ENCODE results near the gene CNDP1. TPM values are rescaled to one million over a fixed set of nuclear protein-coding genes. Genes with fewer than 3 reads are reported as not detected.

CNDP1 gene
- total RNA-seq, 1 experiment from 2014 or later: 0.08 TPM

- no peak for DNase-seq (ENCODE audit: low read depth, low spot score)
- in situ Hi-C loops (cut with HindIII; ENCODE audit: low pct_unique_long_range_greater_than_20kb, low sequenced_read_pairs): no loop called here
Observed at GRCh38 chr18:74626049-74626874, 92.0 kb downstream of the CNDP1 start.

- in situ Hi-C loops (cut with HindIII; ENCODE audit: low pct_unique_long_range_greater_than_20kb, low sequenced_read_pairs): no loop called here
- DNase-seq (ENCODE audit: low read depth, low spot score): no peak
Observed at GRCh38 chr18:74630804-74631203, 96.5 kb downstream of the CNDP1 start.

GRCh38 chr18:74631212-74631611, 96.9 kb downstream of the CNDP1 start:
- DNase-seq (ENCODE audit: low read depth, low spot score): no peak
- in situ Hi-C loops (cut with HindIII; ENCODE audit: low pct_unique_long_range_greater_than_20kb, low sequenced_read_pairs): no loop called here

GRCh38 chr18:74631623-74632350, 97.5 kb downstream of the CNDP1 start:
- in situ Hi-C loops (cut with HindIII; ENCODE audit: low pct_unique_long_range_greater_than_20kb, low sequenced_read_pairs): no loop called here

GRCh38 chr18:74632351-74632679, 98.0 kb downstream of the CNDP1 start:
- DNase-seq (ENCODE audit: low read depth, low spot score): no peak
- in situ Hi-C loops (cut with HindIII; ENCODE audit: low pct_unique_long_range_greater_than_20kb, low sequenced_read_pairs): no loop called here

More at GRCh38 chr18:74631623-74632350, 97.5 kb downstream of the CNDP1 start:
- DNase-seq (ENCODE audit: low read depth, low spot score): no peak

- DNase-seq (ENCODE audit: low read depth, low spot score): no peak
- in situ Hi-C loops (cut with HindIII; ENCODE audit: low pct_unique_long_range_greater_than_20kb, low sequenced_read_pairs): no loop called here
Observed at GRCh38 chr18:74632856-74633255, 98.6 kb downstream of the CNDP1 start.

GRCh38 chr18:74633652-74634352, 99.5 kb downstream of the CNDP1 start:
- in situ Hi-C loops (cut with HindIII; ENCODE audit: low pct_unique_long_range_greater_than_20kb, low sequenced_read_pairs): no loop called here
- DNase-seq (ENCODE audit: low read depth, low spot score): no peak

GRCh38 chr18:74635224-74635975, 101.1 kb downstream of the CNDP1 start:
- in situ Hi-C loops (cut with HindIII; ENCODE audit: low pct_unique_long_range_greater_than_20kb, low sequenced_read_pairs): no loop called here
- no peak for DNase-seq (ENCODE audit: low read depth, low spot score)

Other genes starting within 250 kb of the CNDP1 start
- gene CYB5A, start 242.5 kb upstream of the CNDP1 start, total RNA-seq (2014; rRNA removed; shearing (Covaris generic)): 38.8 and 46.9 TPM in 2 replicates
- not detected in 2 replicates for gene C18orf63, start 218.7 kb upstream of the CNDP1 start, total RNA-seq (2014; rRNA removed; shearing (Covaris generic))
- gene DIPK1C, start 77.2 kb upstream of the CNDP1 start, total RNA-seq (2014; rRNA removed; shearing (Covaris generic)): 12.6 and 17.3 TPM in 2 replicates
- 23.0 and 35.7 TPM in 2 replicates for gene CNDP2, start 38.1 kb upstream of the CNDP1 start, total RNA-seq (2014; rRNA removed; shearing (Covaris generic))
- gene ZNF407, start 63.4 kb downstream of the CNDP1 start, total RNA-seq (2014; rRNA removed; shearing (Covaris generic)): 9.1 and 10.5 TPM in 2 replicates

All from SK-MEL-5 (cell line).